Embryonic facial prominence (tissue), 1 donor: ENCODE data around the gene LRRC7.
"Not testable (repeated sequence)": the region's sequence is repeated elsewhere in the genome, so short reads cannot be mapped to it uniquely, and the experiment has no call there.

ENCODE experiments used
- DNase-seq: peaks from one replicate; pipeline ENCODE4 v3.0.0-alpha.2; 2016; ENCODE audit errors: extremely low spot score

The LRRC7 gene

GRCh38 chr1:69871412-69871811 lies 303.7 kb downstream of the LRRC7 start:
- no peak for DNase-seq

GRCh38 chr1:69878338-69878737 lies 310.6 kb downstream of the LRRC7 start:
- DNase-seq = no peak

GRCh38 chr1:69888016-69888415 lies 320.3 kb downstream of the LRRC7 start:
- not testable (repeated sequence) for DNase-seq

GRCh38 chr1:69888657-69889056 lies 320.9 kb downstream of the LRRC7 start:
- DNase-seq = no peak

GRCh38 chr1:69898403-69898947 lies 330.8 kb downstream of the LRRC7 start:
- DNase-seq = no peak

GRCh38 chr1:69911301-69911801 lies 343.6 kb downstream of the LRRC7 start:
- DNase-seq = no peak

- peak; percentile 64 for DNase-seq
These were observed 346.3 kb downstream of the LRRC7 start for GRCh38 chr1:69913977-69914376.

- DNase-seq = peak; percentile 68
These were observed 347.4 kb downstream of the LRRC7 start for GRCh38 chr1:69914976-69915765.

GRCh38 chr1:69919129-69919921 lies 351.6 kb downstream of the LRRC7 start:
- no peak for DNase-seq

GRCh38 chr1:69919922-69920273 lies 352.2 kb downstream of the LRRC7 start:
- no peak for DNase-seq

- DNase-seq = no peak
These were observed 352.7 kb downstream of the LRRC7 start for GRCh38 chr1:69920426-69920825.

- DNase-seq = no peak
These were observed 353.8 kb downstream of the LRRC7 start for GRCh38 chr1:69921486-69921885.

- not testable (repeated sequence) for DNase-seq
These were observed 360.5 kb downstream of the LRRC7 start for GRCh38 chr1:69928234-69928633.

GRCh38 chr1:69929308-69930057 lies 361.8 kb downstream of the LRRC7 start:
- no peak for DNase-seq

- no peak for DNase-seq
These were observed 362.7 kb downstream of the LRRC7 start for GRCh38 chr1:69930396-69930795.

- no peak for DNase-seq
These were observed 365.0 kb downstream of the LRRC7 start for GRCh38 chr1:69932760-69933159.

- no peak for DNase-seq
These were observed 372.5 kb downstream of the LRRC7 start for GRCh38 chr1:69940231-69940630.

- no peak for DNase-seq
These were observed 373.1 kb downstream of the LRRC7 start for GRCh38 chr1:69940816-69941215.

GRCh38 chr1:69943030-69943429 lies 375.3 kb downstream of the LRRC7 start:
- no peak for DNase-seq

- DNase-seq = no peak
These were observed 379.2 kb downstream of the LRRC7 start for GRCh38 chr1:69946935-69947334.

GRCh38 chr1:69947837-69948236 lies 380.1 kb downstream of the LRRC7 start:
- no peak for DNase-seq

GRCh38 chr1:69952676-69953075 lies 385.0 kb downstream of the LRRC7 start:
- DNase-seq = no peak
